Epithelial cell of prostate (primary cell): ENCODE measurements around the gene BANP.
"Not testable (repeated sequence)": the region's sequence is repeated elsewhere in the genome, so short reads cannot be mapped to it uniquely, and the experiment has no call there.

Source experiments
- DNase-seq: peaks from one replicate; pipeline ENCODE4 v3.0.0-alpha.2; 2011; ENCODE audit warnings: low read depth, low spot score
- H3K27ac ChIP-seq: fragments of 450-650 bp; 2 replicates; pipeline ENCODE4 v1.5.1; 2017; ENCODE audit warnings: mild to moderate bottlenecking

The BANP gene, protein sequence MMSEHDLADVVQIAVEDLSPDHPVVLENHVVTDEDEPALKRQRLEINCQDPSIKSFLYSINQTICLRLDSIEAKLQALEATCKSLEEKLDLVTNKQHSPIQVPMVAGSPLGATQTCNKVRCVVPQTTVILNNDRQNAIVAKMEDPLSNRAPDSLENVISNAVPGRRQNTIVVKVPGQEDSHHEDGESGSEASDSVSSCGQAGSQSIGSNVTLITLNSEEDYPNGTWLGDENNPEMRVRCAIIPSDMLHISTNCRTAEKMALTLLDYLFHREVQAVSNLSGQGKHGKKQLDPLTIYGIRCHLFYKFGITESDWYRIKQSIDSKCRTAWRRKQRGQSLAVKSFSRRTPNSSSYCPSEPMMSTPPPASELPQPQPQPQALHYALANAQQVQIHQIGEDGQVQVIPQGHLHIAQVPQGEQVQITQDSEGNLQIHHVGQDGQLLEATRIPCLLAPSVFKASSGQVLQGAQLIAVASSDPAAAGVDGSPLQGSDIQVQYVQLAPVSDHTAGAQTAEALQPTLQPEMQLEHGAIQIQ

DNA sequence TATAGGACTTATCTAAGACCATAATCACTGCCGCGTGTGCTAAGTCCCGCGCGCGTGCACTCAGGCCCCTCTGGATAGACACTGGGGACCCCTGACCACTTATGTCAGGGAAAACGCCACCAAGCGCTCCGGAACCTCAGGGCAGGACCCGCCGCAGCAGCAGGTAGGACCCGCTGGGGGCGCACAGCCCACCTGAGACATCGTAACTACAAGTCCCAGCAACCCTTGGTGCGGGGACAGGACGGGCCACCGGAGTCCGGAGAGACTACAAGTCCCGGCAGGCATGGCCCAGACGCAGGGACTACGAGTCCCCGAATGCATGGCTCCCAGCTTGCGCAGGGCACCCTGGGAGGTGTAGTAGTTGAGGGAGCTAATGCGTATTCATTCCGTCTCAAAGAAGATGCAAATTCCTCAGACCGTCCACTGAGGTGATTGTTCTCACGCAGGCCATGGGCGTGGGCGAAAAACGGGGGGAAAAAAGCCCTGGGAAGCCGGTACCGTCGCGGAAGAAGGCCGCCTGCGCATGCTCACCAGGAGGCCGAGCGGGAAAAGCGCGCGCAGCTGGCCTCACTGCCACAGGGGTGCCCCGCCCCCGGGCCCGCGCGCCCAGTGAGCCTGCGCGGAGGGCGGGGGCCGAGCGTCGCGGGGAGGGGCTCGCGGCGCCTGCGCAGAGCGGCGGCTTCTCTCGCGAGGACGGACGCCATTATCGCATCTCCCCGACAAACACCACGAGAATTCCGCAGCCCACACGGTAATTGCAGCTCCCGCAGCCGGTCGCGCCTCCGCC is at the start of gene BANP:
Gene BANP, plus strand, starts transcription at position 670 of the 787 bp plus-strand sequence. CDS start 23,682 bp downstream, outside the sequence.
- DNase-seq: peak; percentile 95
- H3K27ac ChIP-seq: peak within 1 kb of the TSS; percentile 88

DNA sequence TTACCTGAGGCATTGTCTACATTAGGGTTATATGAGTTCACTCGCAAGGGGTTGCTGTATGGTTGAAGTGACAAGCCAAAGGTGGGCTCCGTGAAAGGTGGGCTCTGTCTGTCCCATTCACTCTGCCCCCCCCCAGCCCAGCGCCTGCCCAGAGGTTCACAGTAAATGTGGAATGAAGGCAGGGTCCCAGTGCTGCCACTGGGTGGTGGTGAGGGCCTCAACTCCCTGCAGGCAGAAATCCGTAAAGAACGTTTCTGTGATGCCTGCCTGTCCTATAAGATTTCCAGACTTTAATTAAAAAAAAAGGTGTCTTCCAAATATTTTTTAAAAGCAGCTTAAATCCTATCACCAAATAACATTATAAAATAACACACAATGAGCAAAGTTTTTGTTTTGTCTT is 46.3 kb upstream of the BANP start:
- H3K27ac ChIP-seq, DNase-seq: not testable (repeated sequence)

DNA sequence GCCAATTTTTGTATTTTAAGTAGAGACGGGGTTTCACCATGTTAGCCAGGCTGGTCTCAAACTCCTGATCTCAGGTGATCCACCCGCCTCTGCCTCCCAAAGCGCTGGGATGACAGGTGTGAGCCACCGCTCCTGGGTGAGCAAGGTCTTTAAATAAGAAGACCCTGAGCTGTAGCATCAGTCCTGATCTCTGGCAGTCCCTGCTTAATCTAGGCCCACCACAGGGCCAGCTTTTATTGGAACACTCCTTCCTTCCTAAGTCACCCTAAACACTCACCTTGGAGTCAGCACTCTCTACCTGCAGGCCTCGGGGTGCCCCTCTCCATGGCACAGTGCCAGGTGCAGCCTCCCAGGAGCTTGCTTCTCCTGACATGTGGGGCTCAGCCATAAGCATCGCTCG is 45.7 kb upstream of the BANP start:
- H3K27ac ChIP-seq, DNase-seq: not testable (repeated sequence)

DNA sequence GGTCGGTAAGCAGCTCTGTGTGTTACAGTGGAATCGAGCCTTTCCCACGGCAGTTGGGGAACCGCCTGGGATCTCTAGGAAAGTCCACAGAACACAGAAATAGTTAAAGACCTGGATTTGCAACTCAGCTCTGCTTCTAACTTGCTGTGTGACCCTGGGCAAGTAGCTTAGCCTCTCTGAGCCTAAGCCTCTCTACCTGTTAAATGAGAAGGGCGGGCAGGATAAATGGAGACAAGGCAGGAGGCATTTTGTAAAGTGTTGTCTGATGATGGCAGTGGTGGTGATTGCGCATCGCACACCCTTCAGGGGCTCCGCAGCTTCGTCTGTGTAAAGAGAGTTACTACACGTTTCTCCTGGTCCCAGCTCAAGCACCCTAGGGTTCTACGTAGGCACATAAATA is 43.1 kb upstream of the BANP start:
- DNase-seq, H3K27ac ChIP-seq: not testable (repeated sequence)

DNA sequence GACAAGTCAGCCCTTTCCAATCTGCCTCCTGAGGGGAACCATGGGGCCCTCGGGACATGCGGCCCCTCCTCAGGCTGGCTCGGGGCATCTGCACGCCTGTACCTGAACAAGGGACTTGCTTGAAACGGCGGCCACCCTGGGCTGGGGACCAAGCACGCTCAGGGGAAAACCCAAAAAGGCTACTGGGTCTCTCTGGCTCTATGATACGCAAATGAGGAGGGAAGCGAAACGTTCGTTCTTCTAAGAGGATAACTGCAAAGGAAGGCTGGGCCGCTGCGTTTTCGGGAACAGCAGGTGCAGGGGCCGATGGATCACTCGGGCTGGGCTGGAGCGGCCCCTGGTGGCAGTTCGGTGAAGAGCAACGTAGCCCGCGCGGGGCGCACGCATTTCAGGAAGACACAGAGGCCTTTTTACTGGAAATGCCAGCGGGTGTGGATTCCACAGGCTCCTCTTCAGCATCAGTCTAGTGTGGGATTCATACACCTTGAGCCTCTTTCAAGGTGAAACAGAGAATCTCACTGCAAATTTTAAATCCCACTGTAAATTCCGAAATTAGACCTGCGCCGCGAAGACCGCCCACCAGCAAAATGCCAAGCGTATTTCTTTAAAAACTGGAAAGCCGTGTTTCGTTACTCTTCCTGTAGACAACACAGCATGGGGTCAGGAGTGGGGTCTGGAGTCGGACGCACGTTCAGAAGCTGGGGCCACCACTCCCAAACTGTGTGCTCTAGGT is 41.9 kb upstream of the BANP start:
- not testable (repeated sequence) for H3K27ac ChIP-seq, DNase-seq

DNA sequence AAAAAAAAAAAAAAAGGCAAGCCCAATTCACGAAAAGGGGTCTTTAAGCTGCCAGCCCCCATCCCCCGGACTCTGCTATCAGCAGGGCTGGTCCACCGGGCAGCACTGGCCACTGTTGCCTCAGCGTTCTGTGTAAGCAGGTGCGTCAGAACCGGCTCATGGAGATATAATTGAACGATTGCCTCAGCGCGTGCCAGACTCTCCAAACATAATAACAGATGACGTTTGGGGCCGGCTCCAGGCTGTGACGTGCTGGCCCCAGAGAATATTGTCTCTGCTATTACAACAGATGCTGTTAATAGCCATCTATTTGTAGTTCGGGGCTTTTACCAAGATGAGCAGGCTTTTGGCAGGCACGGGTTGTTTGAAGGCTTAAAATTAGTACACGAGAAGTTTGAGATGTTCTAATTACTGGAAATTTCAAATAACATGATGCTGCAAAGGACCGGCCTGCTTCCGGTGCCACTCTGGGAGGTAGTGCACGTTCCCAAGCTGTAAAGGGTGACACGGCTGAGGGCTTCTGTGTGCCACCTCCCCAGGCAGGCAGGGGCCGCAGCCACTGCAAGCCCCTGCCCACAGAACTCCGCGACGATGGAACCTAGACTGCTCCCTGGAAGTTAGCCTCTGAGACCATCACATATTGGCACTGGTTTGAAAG is 40.0 kb upstream of the BANP start:
- DNase-seq, H3K27ac ChIP-seq: not testable (repeated sequence)

DNA sequence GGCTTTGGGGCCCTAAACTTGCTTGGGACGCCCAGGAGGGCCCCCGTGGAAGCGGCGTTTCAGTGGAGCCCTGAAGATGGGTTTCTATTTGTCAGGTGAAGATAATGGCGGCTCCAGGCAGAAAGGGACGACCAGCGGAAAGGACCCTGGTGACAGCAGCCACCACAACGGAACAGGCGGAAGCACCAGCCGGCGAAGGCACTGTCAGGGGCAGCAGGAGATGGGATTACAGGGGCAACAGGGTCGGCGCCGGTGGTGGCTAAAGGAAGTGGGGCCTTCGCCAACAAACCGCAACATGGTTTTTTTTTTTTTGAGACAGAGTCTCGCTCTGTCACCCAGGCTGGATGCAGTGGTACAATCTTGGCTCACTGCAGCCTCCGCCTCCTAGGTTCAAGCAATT is 38.5 kb upstream of the BANP start:
- not testable (repeated sequence) for H3K27ac ChIP-seq, DNase-seq

DNA sequence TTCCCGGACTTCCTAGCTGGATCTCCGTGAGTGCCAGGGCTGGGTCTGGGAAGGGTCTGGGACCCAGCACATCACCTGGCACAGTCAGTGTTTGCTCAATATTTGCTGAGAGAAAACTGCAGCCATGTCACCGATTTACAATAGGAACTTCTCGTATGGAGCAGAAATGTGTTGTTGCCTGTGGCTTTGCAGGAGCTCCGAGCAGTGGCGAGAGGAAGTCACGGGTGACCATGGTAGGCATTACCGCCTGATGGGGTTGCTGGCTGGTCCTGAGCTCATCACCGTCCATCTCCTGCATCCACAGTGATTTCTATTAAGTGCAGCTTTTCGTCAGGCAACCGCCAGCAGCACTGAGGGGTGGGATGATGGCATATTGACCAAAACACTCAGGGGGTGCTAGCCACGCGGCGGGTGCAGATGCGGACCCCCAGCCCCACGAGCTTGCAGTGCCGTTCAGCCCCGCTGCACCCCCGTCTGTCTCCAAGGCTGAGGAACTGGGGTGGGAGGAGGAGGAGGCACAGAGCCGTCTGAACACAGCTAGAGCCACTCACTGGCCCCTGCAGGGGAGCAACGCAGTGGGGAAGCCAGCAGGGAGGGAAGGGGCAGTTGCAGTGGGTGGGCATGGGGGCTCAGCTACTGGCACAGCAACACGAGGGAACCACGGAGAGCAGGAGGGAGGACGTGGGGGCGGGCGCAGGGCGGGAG is 37.1 kb upstream of the BANP start:
- not testable (repeated sequence) for H3K27ac ChIP-seq, DNase-seq

DNA sequence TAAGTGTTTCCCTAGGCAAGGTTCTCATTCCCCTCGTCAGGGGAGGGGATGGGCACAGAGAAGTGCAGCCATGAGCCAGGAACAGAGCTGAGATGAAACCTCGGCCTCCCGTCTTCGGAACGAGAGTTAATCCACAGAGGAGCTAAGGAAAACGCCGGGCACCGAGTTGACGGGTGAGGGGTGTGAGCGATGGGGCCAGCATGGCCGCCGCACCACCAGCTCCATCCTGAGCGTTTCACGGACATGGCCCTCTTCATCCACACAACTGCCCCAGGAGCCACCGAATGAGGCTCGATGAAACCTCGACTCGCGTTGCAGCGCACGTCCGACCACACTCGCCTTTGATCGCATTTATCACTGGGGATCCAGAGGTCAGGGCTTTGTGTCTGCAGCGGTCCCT is 36.4 kb upstream of the BANP start:
- H3K27ac ChIP-seq: no peak overlapping the region
- no peak for DNase-seq

DNA sequence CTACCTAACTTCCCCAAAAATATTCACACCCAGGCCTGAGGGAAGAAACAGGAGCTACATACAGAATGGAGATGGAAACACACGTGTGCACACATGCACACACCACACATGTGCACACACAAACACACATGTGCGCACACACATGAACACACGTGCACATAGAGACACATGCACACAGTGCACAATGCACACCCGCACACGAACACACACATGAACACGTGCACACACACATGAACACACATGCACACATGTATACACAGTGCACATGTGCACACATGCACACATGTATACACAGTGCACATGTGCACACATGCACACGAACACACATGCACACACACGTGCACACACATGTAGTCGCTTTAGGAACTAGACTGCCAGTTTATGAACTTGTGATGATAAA is 33.7 kb upstream of the BANP start:
- H3K27ac ChIP-seq: no peak overlapping the region
- DNase-seq: no peak

DNA sequence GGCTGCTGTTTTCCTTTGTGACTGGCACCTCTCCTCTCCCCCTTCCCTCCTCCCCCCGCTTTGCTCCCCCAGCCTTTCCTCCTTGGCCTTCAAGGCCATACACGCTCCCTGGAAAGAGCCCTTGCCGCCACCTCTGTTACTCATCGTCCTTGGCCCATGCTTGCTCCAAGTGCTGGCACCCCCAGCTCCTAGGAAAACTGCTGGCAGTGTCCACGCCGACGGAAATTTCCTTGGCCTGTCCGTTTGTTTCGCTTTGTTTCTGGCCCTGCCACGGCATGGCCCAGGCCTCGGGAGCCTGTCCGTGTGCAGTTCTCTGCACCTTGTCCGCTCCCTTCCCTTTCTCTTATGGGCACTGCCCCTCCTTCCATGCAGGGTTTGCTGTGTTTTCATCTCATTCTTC is 32.9 kb upstream of the BANP start:
- DNase-seq: no peak
- no peak overlapping the region for H3K27ac ChIP-seq

DNA sequence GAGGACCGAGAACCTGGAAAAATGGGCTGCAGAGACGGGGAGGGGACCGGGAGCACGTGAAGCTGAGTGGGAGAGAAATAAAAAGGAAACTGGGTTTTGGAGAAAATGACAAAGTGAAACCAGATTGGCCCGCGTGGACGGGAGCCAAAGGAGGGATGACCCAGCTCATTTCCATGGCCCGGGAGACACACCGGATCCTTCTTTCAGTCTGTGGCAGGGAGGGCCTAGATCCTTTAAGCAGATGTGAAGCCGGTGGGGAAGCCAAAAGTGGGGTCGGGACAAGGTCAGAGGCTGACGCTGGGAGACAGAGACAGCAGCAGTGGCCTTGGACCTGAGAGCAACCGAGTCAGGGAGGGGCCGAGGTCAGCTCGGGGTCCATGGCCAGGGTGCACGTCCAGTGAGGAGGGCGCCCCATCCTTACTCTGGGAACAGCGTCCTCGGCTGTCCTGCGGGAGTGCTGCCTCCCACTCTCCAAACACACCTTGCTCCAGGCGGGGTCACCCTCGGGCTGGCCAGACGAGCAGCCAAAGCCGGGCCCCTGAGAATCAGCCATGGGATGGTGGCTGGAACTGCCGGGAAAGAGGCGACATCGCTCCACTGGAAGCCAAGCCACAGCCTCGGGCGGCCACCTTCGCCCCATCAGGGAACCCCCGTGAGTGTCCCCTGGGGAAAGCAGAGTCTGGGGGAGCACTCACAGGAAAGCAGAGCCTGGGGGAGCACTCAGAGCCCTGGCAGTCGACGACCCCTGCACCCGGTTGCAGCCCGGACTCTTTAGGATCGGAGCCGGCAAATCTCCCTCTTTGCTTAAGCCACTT is 32.2 kb upstream of the BANP start:
- DNase-seq: no peak
- H3K27ac ChIP-seq: no peak overlapping the region

DNA sequence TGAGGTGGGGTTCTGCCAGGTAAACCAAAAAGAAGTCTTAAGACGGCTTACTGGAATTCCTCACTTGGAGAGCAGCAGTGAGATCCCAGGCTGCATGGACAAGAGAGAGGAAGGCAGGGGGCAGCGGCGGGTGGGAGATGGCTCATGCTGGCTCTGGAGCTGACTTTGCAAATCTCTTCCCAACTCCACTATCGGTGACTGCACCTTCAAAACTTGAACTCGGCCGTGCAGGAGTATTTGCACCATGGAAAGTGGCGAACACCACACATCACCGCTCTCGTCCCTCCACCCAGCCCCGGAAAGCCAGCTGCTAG is 31.6 kb upstream of the BANP start:
- DNase-seq: no peak
- no peak overlapping the region for H3K27ac ChIP-seq

DNA sequence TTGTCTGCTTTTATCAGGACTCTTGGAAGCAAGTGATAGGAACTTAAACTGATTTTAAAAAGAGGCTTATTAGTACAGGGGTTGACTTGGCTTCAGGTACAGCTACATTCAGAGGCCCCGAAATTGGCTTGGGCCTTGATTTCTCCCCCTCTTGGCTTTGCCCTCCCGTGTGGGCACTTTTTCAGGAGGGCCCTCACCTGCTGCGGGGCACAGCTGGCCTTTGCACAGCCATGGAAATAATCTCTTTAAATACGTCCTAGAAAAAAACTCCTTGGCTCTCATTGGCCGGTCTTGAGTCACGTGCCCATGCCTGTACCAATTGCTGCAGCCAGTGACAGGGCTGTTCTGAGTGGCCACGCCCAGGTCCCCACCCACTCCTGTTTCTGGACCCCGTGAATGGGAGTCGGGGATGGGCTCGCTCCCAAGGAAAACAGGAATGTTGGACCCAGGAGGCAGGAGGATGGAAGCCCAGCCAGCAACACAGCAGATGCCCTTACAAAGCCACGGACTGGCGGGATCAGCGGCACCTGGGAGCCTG is 29.9 kb upstream of the BANP start:
- no peak overlapping the region for H3K27ac ChIP-seq
- no peak for DNase-seq

DNA sequence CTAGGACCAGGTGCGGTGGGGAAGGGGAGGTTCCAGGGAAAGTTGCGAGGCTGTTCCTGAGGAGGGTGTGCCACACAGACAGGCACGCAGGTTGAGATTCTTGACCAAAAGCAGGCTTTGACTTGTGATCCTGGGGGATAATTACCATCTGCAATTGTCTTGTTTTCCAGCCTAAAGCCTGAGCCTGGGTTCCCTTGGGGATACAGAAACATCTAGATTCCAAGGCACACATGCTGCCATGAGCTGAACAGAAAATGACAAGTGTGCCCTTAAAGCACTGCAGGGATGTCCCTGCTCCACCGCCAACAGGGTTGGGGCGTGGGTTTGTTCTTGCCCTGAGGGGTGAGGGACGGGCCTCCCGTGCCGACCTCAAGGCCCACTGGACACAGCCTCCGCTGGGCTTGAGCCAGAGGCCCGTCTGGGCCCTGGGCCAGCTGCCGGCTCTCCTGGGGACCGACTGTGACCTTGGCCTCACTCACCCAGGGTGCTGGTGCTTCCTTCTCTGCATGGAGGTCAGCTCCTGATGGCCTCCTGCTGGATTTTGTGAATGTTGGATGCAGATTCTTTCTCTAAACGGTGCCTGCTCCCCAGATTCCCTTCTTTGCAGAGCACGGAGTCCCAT is 28.9 kb upstream of the BANP start:
- no peak overlapping the region for H3K27ac ChIP-seq
- DNase-seq: no peak

DNA sequence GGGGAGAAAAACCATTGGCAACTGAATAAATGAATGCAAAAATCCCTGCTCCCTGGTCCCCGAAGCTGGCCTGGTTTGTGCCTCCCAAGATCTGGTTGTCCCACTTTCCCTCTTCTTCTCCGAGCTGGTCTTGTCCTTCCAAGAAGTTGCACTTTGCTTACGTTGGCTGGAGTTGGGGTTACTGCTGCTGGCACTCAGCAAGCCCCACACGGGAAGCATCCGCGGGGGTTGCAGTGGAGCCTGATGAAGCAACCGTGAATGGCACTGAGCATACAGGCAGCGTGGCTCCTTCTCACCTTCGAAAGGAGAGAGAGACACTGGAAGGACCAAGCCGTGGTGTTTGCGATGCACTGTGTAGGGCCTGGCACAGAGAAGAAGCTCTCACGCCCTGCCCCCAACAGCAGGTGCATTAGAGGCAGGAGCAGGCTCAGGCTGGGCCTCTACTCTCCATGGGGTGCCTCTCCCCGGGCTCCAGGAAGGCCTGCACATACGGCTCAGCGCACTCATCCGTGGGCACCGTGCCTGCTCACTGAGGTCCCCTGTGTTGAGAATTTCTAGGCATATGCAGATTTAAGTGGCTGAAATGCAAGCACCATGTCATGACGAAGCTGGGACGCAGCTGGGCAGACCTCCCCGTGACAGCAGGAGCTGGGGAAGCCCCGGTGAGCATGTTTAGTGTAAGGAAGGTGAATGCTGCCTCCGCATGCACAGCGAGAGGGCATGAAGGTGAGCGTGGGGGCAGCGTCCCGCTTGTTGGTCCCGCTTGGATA is 27.0 kb upstream of the BANP start:
- DNase-seq: no peak
- no peak overlapping the region for H3K27ac ChIP-seq
